Neuronal stem cell (in vitro differentiated cells): ENCODE results near the gene TMEM176B.

Experiments
- DNase-seq: peaks from one replicate; pipeline ENCODE4 v3.0.0-alpha.2; 2013; ENCODE audit warnings: low spot score
- H2AFZ ChIP-seq: one replicate; pipeline ENCODE4 v1.6.1; 2013; ENCODE audit warnings: mild to moderate bottlenecking, low read length, inconsistent platforms
- H2AK5ac ChIP-seq: 2 replicates; pipeline ENCODE4 v1.6.1; 2013; ENCODE audit warnings: low read depth, mild to moderate bottlenecking, inconsistent platforms, low read length, moderate library complexity, mixed read lengths
- H2BK120ac ChIP-seq: 2 replicates; pipeline ENCODE4 v1.6.1; 2013; ENCODE audit warnings: low read depth, mild to moderate bottlenecking, inconsistent platforms, low read length, moderate library complexity, mixed read lengths
- H2BK12ac ChIP-seq: one replicate; pipeline ENCODE4 v1.6.1; 2013; ENCODE audit warnings: low read length, inconsistent platforms
- H2BK15ac ChIP-seq: 2 replicates; pipeline ENCODE4 v1.6.1; 2013; ENCODE audit warnings: mild to moderate bottlenecking, low read length, inconsistent platforms, mixed read lengths
- H2BK5ac ChIP-seq: one replicate; pipeline ENCODE4 v1.6.1; 2013; ENCODE audit warnings: inconsistent platforms, mild to moderate bottlenecking, low read length, moderate library complexity
- H3K14ac ChIP-seq: one replicate; pipeline ENCODE4 v1.6.1; 2013; ENCODE audit warnings: low read length, inconsistent platforms
- H3K18ac ChIP-seq: 2 replicates; pipeline ENCODE4 v1.6.1; 2013; ENCODE audit warnings: low read length, inconsistent platforms
- H3K23ac ChIP-seq: 2 replicates; pipeline ENCODE4 v1.6.1; 2013; ENCODE audit warnings: low read depth, mild to moderate bottlenecking, mixed read lengths, low read length, inconsistent platforms; ENCODE audit not compliant: poor library complexity
- H3K27ac ChIP-seq: replicated peaks from 3 replicates; pipeline ENCODE4 v1.5.1; 2013; ENCODE audit warnings: low read length, inconsistent platforms
- H3K27me3 ChIP-seq, 3 experiments: 2 replicates each; pipeline ENCODE4 v1.6.1; 2013; ENCODE audit warnings: low read length in 3 of 3, mild to moderate bottlenecking in 2 of 3, inconsistent platforms in 1 of 3, low read depth in 1 of 3, mixed read lengths in 1 of 3, moderate library complexity in 1 of 3; ENCODE audit not compliant: control insufficient read depth in 3 of 3, insufficient read depth in 3 of 3
- H3K36me3 ChIP-seq, 2 donors: replicated peaks in 1 of 2; 2 replicates each; pipeline ENCODE4 v1.6.1; 2013; ENCODE audit warnings: low read length in 2 of 2; ENCODE audit not compliant: control insufficient read depth in 2 of 2, insufficient read depth in 2 of 2
- H3K4ac ChIP-seq: 2 replicates; pipeline ENCODE4 v1.6.1; 2013; ENCODE audit warnings: inconsistent platforms, mild to moderate bottlenecking, low read length, moderate library complexity
- H3K4me1 ChIP-seq, 2 donors: 1 replicate in 1 of 2; 2 replicates in 1 of 2; pipeline ENCODE4 v1.6.1; 2013; ENCODE audit warnings: low read length in 2 of 2, low read depth in 1 of 2; ENCODE audit not compliant: control insufficient read depth in 2 of 2, insufficient read depth in 1 of 2
- H3K4me2 ChIP-seq: one replicate; pipeline ENCODE4 v1.6.1; 2013; ENCODE audit warnings: mild to moderate bottlenecking, low read length, inconsistent platforms; ENCODE audit not compliant: insufficient read depth, poor library complexity, severe bottlenecking
- H3K4me3 ChIP-seq, 2 donors: 2 replicates each; pipeline ENCODE4 v1.5.1; 2013; ENCODE audit warnings: low read length in 2 of 2, mild to moderate bottlenecking in 2 of 2, inconsistent platforms in 1 of 2, moderate library complexity in 1 of 2
- H3K79me1 ChIP-seq: one replicate; pipeline ENCODE4 v1.6.1; 2013; ENCODE audit warnings: low read depth, mild to moderate bottlenecking, inconsistent platforms, low read length, moderate library complexity
- H3K9ac ChIP-seq: one replicate; pipeline ENCODE4 v1.6.1; 2013; ENCODE audit warnings: mild to moderate bottlenecking, low read depth, low read length, inconsistent platforms; ENCODE audit not compliant: poor library complexity
- H3K9me3 ChIP-seq, 2 donors: replicated peaks in 1 of 2; 2 replicates each; pipeline versions ENCODE3 to v1.6.1; 2013; ENCODE audit warnings: low read length in 2 of 2, mild to moderate bottlenecking in 2 of 2, inconsistent platforms in 1 of 2, low read depth in 1 of 2, mixed read lengths in 1 of 2, moderate library complexity in 1 of 2; ENCODE audit not compliant: control insufficient read depth in 2 of 2, insufficient read depth in 1 of 2
- H4K8ac ChIP-seq: one replicate; pipeline ENCODE4 v1.6.1; 2013; ENCODE audit warnings: low read depth, mild to moderate bottlenecking, inconsistent platforms, low read length, moderate library complexity
- H4K91ac ChIP-seq: one replicate; pipeline ENCODE4 v1.6.1; 2013; ENCODE audit warnings: low read length, low read depth, mild to moderate bottlenecking, inconsistent platforms; ENCODE audit not compliant: poor library complexity
- WGBS, 2 donors: extraction: QIAGEN DNeasy Blood & Tissue Kit; methylation state at CpG; one replicate each; pipeline ENCODE4 v1.1.7; 2013; ENCODE audit warnings: missing lambda C conversion rate in 2 of 2, mixed read lengths in 1 of 2; ENCODE audit not compliant: insufficient read length in 2 of 2, insufficient replicate concordance in 1 of 2; ENCODE audit errors: extremely low coverage in 2 of 2; 5-methylcytosine and 5-hydroxymethylcytosine counted together

TMEM176B gene

DNA sequence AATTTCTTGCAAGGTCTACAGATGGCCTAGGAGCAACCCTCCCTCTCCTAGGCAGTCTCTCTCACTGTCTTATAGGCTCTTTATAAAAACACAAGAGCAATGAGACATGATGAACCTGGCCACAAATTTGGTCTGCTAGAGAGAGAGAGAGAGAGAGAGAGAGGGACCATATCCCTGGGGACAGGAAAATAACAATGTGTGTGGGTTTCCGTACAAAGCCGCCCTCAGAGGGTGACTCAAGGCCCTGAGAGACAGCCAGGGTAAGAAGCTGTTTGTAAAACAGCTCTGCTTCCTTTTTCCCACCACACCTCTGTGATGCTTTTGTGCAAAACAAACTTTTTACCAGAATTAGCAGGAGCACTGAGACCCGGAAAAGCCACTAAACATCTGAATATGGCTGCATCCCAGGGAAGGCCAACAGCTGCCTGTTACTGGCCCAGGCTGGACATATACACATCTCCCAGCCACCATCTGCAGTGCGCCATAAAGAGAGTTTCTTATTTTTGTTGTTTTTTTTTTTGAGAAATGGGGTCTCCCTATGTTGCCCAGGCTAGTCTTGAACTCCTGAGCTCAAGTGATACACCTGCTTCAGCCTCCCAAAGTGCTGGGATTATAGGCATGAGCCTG lies 44.6 kb downstream of the TMEM176B start:
- no peak overlapping the region for H3K18ac ChIP-seq

GRCh38 chr7:150754951-150755350 lies 45.2 kb downstream of the TMEM176B start:
- Histone ChIP-seq H3K4me2 (no peak overlapping the region), H3K27ac (no peak overlapping the region), H3K23ac (no peak overlapping the region), H3K4ac (no peak overlapping the region), H3K27me3 (no peaks in the 10 kb centered on the region), H4K91ac (no peak overlapping the region), H2BK120ac (no peak overlapping the region), H3K4me1 (no peaks in the 10 kb centered on the region), H3K9ac (no peak overlapping the region), H3K4me3 (no peak overlapping the region), H3K79me1 (no peaks in the 10 kb centered on the region), H3K36me3 (no peaks in the 10 kb centered on the region), H2BK15ac (no peak overlapping the region), H3K14ac (no peak overlapping the region), H2AK5ac (no peak overlapping the region), H3K9me3 (no peaks in the 10 kb centered on the region), H4K8ac (no peak overlapping the region), H2BK12ac (no peak overlapping the region), H2BK5ac (no peak overlapping the region), H3K18ac (no peak overlapping the region), H2AFZ (no peak overlapping the region)
- DNase-seq = no peak

More for the DNA sequence above, 44.6 kb downstream of the TMEM176B start:
- H2AK5ac ChIP-seq = no peak overlapping the region
- H3K79me1 ChIP-seq = no peaks in the 10 kb centered on the region
- WGBS, 2 donors = no CpG with 5 or more reads among the region's 4 CpGs
- no peak overlapping the region for H2BK5ac ChIP-seq
- H2BK12ac ChIP-seq = no peak overlapping the region
- no peak overlapping the region for H3K27ac ChIP-seq
- H4K91ac ChIP-seq = no peak overlapping the region
- H3K14ac ChIP-seq = no peak overlapping the region
- H3K9ac ChIP-seq = no peak overlapping the region
- H2BK120ac ChIP-seq = no peak overlapping the region
- H3K36me3 ChIP-seq = no peaks in the 10 kb centered on the region
- H4K8ac ChIP-seq = no peak overlapping the region
- no peak for DNase-seq
- H2AFZ ChIP-seq = no peak overlapping the region
- H2BK15ac ChIP-seq = no peak overlapping the region
- no peaks in the 10 kb centered on the region for H3K27me3 ChIP-seq
- H3K23ac ChIP-seq = no peak overlapping the region
- H3K4me1 ChIP-seq = no peaks in the 10 kb centered on the region
- no peaks in the 10 kb centered on the region for H3K9me3 ChIP-seq
- H3K4ac ChIP-seq = no peak overlapping the region
- H3K4me3 ChIP-seq = no peak overlapping the region
- H3K4me2 ChIP-seq = no peak overlapping the region

DNA sequence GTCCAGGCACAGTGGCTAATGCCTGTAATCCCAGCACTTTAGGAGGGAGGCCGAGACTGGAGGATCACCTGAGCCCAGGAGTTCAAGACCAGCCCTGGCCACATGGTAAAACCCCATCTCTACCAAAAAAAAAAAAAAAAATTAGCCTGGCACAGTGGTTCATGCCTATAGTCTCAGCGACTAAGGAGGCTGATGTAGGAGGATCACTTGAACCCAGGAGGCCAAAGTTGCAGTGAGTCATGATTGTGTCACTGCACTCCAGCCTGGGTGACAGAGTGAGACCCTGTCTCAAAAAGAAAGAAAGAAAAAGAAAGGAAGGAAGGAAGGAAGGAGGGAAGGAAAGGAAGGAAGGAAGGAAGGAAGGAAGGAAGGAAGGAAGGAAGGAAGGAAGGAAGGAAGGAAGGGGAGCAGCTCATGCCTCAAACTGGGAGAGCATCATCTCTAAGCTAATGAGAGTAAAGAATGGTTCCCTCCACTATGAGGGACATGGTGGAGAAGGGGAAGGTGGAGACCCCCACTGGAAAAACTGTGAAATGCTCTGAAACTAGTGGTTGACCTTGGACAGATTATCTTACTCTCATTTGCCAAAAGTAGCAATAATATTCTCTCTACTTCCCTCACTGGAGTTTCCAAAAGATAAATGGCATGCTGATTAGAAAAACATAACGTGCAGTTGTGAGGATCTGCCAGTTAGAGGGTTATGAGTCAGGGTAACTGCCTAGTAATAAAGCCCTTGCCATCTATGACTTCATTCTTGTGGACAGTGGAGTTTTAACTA lies 46.1 kb downstream of the TMEM176B start:
- no peak overlapping the region for H2BK5ac ChIP-seq
- H3K4me2 ChIP-seq = no peak overlapping the region
- no peaks in the 10 kb centered on the region for H3K79me1 ChIP-seq
- no peak overlapping the region for H3K14ac ChIP-seq
- H3K36me3 ChIP-seq = no peaks in the 10 kb centered on the region
- H3K4ac ChIP-seq = no peak overlapping the region
- H3K27ac ChIP-seq = no peak overlapping the region
- H4K8ac ChIP-seq = no peak overlapping the region
- no peak overlapping the region for H3K4me3 ChIP-seq
- no CpG with 5 or more reads among the region's 3 CpGs for WGBS, 2 donors
- DNase-seq = no peak
- H3K9ac ChIP-seq = no peak overlapping the region
- H3K4me1 ChIP-seq = no peaks in the 10 kb centered on the region
- H3K27me3 ChIP-seq = no peaks in the 10 kb centered on the region
- no peak overlapping the region for H4K91ac ChIP-seq
- H3K23ac ChIP-seq = no peak overlapping the region
- no peak overlapping the region for H2BK120ac ChIP-seq
- H2BK12ac ChIP-seq = no peak overlapping the region
- H2BK15ac ChIP-seq = no peak overlapping the region
- H3K9me3 ChIP-seq = no peaks in the 10 kb centered on the region
- H3K18ac ChIP-seq = no peak overlapping the region
- no peak overlapping the region for H2AK5ac ChIP-seq
- no peak overlapping the region for H2AFZ ChIP-seq

DNA sequence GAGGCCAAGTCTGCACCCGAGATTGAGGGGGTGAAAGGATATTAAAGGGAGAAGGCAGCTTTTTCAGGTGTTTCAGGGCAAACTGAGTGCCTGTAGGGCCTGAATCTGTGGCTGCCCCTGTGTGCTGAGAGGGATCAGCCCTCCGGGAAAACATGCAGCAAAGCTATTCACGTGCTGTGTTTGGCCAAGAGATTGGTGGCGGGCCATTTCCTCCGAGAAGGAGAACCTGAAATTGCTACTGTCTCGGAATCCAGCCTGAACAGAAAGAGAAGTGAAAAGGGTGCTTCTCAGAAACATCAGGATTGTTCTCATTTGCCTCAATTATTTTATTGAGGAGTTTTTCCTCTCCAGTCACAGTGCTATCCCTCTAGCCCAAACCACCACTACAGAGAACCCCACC lies 46.9 kb downstream of the TMEM176B start:
- no CpG with 5 or more reads among the region's 6 CpGs for WGBS, 2 donors
- Histone ChIP-seq H3K27me3 (no peaks in the 10 kb centered on the region), H3K27ac (no peak overlapping the region)

More for the DNA sequence above, 46.9 kb downstream of the TMEM176B start:
- Histone ChIP-seq H3K79me1 (no peaks in the 10 kb centered on the region), H2BK15ac (no peak overlapping the region), H4K8ac (no peak overlapping the region), H2AFZ (no peak overlapping the region), H3K18ac (no peak overlapping the region), H2BK120ac (no peak overlapping the region), H3K4me1 (no peaks in the 10 kb centered on the region), H3K14ac (no peak overlapping the region), H3K36me3 (no peaks in the 10 kb centered on the region), H3K9me3 (no peaks in the 10 kb centered on the region), H2BK12ac (no peak overlapping the region), H4K91ac (no peak overlapping the region), H2AK5ac (no peak overlapping the region), H3K9ac (no peak overlapping the region), H2BK5ac (no peak overlapping the region), H3K4me2 (no peak overlapping the region), H3K4ac (no peak overlapping the region), H3K23ac (no peak overlapping the region), H3K4me3 (no peak overlapping the region)
- no peak for DNase-seq
